Glutamatergic neuron (in vitro differentiated cells): ENCODE results near the gene MAN2B1. TPM values are rescaled to one million over a fixed set of nuclear protein-coding genes. Genes with fewer than 3 reads are reported as not detected.

ENCODE experiments used
- DNase-seq: peaks from one replicate; pipeline ENCODE4 v3.0.0; 2022
- H3K27ac Mint-ChIP-seq: one replicate; pipeline ENCODE4 v1.8.0; 2020; ENCODE audit warnings: mild to moderate bottlenecking, mixed read lengths, inconsistent platforms; ENCODE audit not compliant: unreplicated experiment
- H3K27me3 Mint-ChIP-seq: one replicate; pipeline ENCODE4 v1.8.0; 2020; ENCODE audit warnings: mild to moderate bottlenecking, moderate library complexity, mixed read lengths, inconsistent platforms; ENCODE audit not compliant: unreplicated experiment
- H3K36me3 Mint-ChIP-seq: one replicate; pipeline ENCODE4 v1.8.0; 2020; ENCODE audit warnings: mild to moderate bottlenecking, mixed read lengths, inconsistent platforms; ENCODE audit not compliant: unreplicated experiment
- H3K4me1 Mint-ChIP-seq: one replicate; pipeline ENCODE4 v1.8.0; 2020; ENCODE audit warnings: mild to moderate bottlenecking, low read depth, mixed read lengths, inconsistent platforms; ENCODE audit not compliant: unreplicated experiment
- H3K4me3 Mint-ChIP-seq: one replicate; pipeline ENCODE4 v1.8.0; 2020; ENCODE audit warnings: mild to moderate bottlenecking, mixed read lengths, inconsistent platforms; ENCODE audit not compliant: unreplicated experiment
- H3K9me3 Mint-ChIP-seq: one replicate; pipeline ENCODE4 v1.8.0; 2020; ENCODE audit warnings: mild to moderate bottlenecking, moderate library complexity, mixed read lengths, inconsistent platforms; ENCODE audit not compliant: unreplicated experiment
- CTCF ChIP-seq: fragments of 200-600 bp; sonication (generic); IDR thresholded peaks from one replicate; pipeline ENCODE4 v1.5.0; 2021; ENCODE audit not compliant: partially characterized antibody, unreplicated experiment
- total RNA-seq: library from RNA; stranded (reverse); fragmentation: NEBNext Ultra II Directional; extraction: Animal tissue kit (Norgen Biotek cat#: 25700); gene quantifications from one replicate; pipeline ENCODE4 v1.2.1, GENCODE V29; 2021; ENCODE audit not compliant: unreplicated experiment

Gene MAN2B1
- total RNA-seq, 1 donor from 2014 or later, result 72.2 TPM

GRCh38 chr19:12656899-12657571, 9.5 kb downstream of the MAN2B1 start:
- no peak overlapping the region for H3K27ac Mint-ChIP-seq
- H3K4me1 Mint-ChIP-seq, result no peaks in the 10 kb centered on the region
- H3K4me3 Mint-ChIP-seq, result no peak overlapping the region
- no peaks in the 10 kb centered on the region for H3K9me3 Mint-ChIP-seq
- H3K27me3 Mint-ChIP-seq, result peaks cover 5% of the 10 kb centered on the region
- H3K36me3 Mint-ChIP-seq, result peaks cover 6% of the 10 kb centered on the region
- TF ChIP-seq CTCF, result no peak
- no peak for DNase-seq

- H3K4me3 Mint-ChIP-seq, result peak overlapping the region; percentile 47
- no peak overlapping the region for H3K27ac Mint-ChIP-seq
- no peaks in the 10 kb centered on the region for H3K9me3 Mint-ChIP-seq
- TF ChIP-seq CTCF, result no peak
- H3K27me3 Mint-ChIP-seq, result peaks cover 5% of the 10 kb centered on the region
- no peak for DNase-seq
- H3K36me3 Mint-ChIP-seq, result peaks cover 11% of the 10 kb centered on the region
- no peaks in the 10 kb centered on the region for H3K4me1 Mint-ChIP-seq
Measured at GRCh38 chr19:12655546-12655945, 11.0 kb downstream of the MAN2B1 start.

GRCh38 chr19:12652219-12652618, 14.3 kb downstream of the MAN2B1 start:
- Mint-ChIP-seq H3K27ac (no peak overlapping the region), H3K4me3 (no peak overlapping the region), H3K27me3 (peaks cover 5% of the 10 kb centered on the region), H3K9me3 (peaks cover 1% of the 10 kb centered on the region), H3K36me3 (peaks cover 11% of the 10 kb centered on the region), H3K4me1 (no peaks in the 10 kb centered on the region)
- TF ChIP-seq CTCF, result no peak
- no peak for DNase-seq

- DNase-seq, result no peak
- Mint-ChIP-seq H3K4me1 (no peaks in the 10 kb centered on the region), H3K4me3 (no peak overlapping the region), H3K9me3 (peaks cover 1% of the 10 kb centered on the region), H3K27ac (no peak overlapping the region), H3K27me3 (peaks cover 4% of the 10 kb centered on the region), H3K36me3 (peaks cover 4% of the 10 kb centered on the region)
- TF ChIP-seq CTCF, result no peak
Measured at GRCh38 chr19:12649941-12650340, 16.6 kb downstream of the MAN2B1 start.

- Mint-ChIP-seq H3K36me3 (peaks cover 4% of the 10 kb centered on the region), H3K4me1 (no peaks in the 10 kb centered on the region), H3K27ac (no peak overlapping the region), H3K27me3 (peaks cover 4% of the 10 kb centered on the region), H3K4me3 (no peak overlapping the region), H3K9me3 (peaks cover 1% of the 10 kb centered on the region)
- no peak for DNase-seq
- TF ChIP-seq CTCF, result no peak
Measured at GRCh38 chr19:12648088-12648487, 18.5 kb downstream of the MAN2B1 start.
